HG03575 (cell line): ENCODE results near the gene DIRAS2.

Experiments used
- ATAC-seq: cut with Tn5 transposase; IDR thresholded peaks from one replicate; pipeline ENCODE4 v1.9.1; 2021; ENCODE audit not compliant: unreplicated experiment, insufficient number of reproducible peaks, low FRiP score; ENCODE audit errors: extremely low read depth

The DIRAS2 gene

DNA sequence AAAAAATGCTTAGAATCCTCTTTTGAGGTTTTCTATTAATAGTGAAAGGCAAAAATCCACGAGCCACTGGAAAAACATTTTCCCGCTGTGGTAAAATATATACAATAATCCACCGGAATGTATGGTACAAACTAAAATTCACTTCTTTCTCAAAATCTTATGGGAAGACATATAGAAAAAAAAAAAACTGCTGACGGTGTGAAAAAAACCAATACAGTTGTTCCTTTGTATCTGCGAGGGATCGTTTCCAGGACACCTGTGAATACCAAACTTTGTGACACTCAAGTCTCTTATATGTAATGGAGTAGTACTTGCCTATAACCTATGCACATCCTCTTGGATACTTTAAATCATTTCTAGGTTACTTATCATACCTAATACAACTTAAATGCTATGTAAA, 13.3 kb downstream of the DIRAS2 start:
- no peak for ATAC-seq

GRCh38 chr9:90616806-90617205, 25.8 kb downstream of the DIRAS2 start:
- no peak for ATAC-seq

DNA sequence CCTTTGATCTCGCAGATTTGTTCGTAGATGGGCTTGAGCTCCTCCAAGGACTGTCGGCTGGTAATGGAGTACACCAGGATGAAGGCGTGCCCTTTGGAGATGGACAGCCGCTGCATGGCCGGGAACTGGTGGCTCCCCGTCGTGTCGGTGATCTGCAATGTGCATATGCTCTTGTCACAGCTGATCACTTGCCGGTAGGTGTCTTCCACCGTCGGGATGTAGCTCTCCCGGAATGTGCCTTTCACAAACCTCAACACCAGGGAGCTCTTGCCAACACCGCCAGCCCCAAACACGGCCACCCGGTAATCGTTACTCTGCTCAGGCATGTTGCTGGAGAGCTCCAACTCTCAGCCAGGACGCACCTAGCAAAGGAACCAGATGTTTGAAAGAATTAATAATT, 29.1 kb downstream of the DIRAS2 start:
- ATAC-seq, result no peak

DNA sequence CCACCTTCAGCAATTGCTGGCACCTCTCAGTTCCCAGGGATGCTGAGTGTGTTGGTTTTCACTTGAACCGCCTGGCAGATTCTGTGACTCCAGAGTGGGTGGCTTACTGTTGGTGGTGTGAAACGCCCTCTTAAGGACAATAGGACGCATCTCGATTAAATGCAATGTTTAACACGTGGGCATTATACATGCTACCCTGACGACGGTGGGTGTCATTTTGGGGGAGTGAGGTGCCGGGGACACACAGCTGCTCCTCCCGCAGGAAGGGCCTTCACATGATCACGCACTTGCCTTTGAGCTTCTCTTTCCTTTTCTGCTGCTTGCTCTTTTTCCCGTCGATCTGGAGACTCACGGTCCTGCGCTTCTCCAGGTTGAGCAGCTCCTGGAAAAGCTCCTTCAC, 29.7 kb downstream of the DIRAS2 start:
- no peak for ATAC-seq

DNA sequence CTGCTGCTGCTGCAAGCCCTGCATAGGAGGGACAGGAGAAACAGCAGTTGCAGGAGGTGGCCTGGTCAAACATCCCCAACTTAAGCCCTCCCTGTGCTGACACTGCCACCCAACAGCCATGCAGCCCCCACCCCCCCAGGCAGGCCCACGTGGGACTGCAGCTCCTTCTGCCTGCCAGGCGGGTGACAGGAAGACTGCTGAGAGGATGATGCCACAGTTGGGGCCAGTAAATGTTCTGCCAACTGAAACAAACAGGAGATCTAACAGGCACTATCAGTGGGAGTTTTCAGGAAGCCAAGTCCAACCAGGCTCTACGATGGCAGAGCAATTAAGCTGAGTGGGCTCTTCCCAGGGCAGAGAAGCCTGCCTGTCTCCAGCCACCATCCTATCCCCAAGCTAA, 31.1 kb downstream of the DIRAS2 start:
- no peak for ATAC-seq

- no peak for ATAC-seq
Measured at GRCh38 chr9:90611121-90611520, 31.5 kb downstream of the DIRAS2 start.

DNA sequence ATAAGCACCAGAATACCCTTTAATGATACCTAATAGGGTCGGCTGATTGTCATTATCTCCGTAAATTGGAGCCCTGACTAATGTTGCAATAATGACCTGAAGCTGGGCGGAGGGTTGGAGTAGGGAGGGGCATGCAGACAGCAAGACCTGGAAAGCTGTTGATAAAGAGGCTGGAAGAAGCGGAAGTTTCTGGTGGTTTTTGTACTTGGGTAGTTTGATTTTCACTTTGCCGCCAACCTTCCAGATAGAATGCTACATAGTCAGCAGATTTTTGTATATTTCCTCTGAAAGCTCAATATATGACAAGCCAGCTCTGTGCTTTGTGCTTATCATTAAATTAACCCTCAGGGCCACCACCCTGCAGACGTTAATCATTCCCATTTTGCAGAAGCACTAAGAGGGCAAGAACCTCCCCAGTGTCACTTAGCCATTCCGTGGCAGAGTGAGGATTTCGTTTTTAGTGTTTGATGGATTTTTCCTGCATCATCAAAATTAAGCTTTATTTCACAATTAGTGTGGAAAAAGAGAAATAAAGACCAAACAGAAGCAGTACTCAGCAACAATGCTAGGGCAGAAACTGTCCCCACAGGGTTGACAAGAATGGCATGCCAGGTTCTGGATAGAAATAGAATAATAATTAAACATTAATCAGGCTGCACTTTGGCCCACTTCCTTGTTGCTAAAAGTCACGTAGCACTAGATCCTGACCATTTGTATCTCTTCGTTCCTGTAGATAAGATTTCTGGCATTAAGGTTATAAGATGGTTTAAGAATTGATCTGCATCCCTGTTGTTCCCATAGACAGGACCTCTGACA, 34.7 kb downstream of the DIRAS2 start:
- ATAC-seq, result no peak

- ATAC-seq, result no peak
Measured at GRCh38 chr9:90600029-90600428, 42.6 kb downstream of the DIRAS2 start.

DNA sequence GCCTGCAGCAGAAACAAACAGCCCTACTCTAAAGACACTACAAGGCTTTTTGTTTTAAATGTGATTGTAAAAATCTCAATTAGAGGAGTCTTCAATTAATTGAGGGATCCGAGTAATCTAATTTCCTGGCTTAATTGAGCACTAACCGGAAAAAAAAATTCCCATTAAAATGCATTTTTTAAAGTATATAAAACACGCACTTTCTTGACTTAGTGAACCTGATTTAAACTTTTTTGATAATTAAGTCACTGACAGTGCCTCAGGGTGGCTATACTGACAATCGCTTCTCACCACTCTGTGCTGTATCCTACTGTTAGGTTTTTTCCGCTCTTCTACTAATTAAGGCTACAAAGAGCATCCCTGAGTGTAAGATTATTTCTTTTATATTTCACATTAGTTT, 44.4 kb downstream of the DIRAS2 start:
- ATAC-seq, result no peak

DNA sequence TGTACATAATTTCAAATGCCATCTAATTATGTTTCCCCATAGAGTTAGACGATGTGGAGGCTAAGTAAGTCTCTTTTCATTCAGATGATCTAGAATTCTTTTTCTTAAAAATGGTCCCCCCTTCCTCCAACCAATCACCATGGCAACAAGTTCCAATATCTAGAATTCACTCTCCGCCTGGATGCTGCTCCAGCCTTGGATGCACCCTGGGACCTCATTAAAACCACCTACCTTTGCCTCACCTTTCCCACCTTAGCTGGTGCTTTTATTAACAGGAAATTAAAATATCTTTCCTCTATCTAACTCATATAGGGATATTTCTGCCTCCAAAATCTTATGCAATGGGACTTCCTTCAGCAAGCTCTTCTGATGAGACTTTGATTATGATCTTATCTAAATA, 49.0 kb downstream of the DIRAS2 start:
- no peak for ATAC-seq

DNA sequence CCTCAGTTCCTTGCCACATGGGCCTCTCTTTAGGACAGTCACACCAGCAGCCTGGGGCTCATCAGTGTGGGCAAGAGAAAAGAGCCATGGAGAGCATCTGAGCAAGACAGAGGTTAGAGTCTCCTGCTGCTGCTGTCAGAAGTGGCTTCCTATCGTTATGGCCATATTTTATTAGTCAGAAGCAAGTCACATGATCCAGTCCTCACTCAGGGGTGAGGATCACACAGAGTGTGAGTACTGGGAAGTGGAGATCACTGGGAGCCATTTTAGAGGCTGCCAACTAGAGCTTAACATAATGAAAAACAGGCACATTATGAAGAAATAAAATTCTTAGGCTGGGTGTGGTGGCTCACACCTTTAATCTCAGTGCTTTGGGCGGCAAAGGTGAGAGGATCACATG, 62.0 kb downstream of the DIRAS2 start:
- no peak for ATAC-seq

- ATAC-seq, result no peak
Measured at GRCh38 chr9:90579181-90579580, 63.4 kb downstream of the DIRAS2 start.

DNA sequence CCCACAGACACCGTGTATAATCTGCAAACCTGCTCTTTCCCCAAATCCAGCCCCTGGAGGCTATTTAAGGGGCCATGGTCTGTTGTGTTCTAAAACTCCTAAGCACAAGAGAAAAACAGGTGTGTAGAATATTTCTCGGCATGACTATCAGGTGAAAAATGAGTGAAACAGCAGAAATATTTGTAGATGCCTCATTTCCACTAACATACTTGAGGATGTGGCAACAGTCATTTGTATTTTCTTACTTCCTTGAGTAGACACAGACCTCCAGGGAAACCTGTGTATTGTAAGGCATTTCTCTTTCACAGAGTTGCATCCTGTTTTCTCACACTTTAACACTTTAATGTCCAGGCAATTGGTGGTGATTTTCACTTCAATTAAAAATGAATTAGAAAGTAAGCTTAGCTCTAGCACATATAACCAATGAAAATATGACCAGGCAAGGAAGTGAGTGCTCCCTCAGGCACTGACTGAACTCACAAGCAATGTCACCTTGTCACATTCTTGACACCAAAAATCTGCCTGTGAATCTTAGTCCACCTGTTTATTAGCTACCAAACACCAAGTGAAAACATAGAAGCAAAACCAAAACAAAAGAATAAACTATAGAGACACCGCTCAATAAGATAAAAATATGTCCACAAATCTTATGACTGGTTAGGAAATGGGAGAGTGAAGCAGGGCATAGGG, 64.4 kb downstream of the DIRAS2 start:
- ATAC-seq, result no peak

DNA sequence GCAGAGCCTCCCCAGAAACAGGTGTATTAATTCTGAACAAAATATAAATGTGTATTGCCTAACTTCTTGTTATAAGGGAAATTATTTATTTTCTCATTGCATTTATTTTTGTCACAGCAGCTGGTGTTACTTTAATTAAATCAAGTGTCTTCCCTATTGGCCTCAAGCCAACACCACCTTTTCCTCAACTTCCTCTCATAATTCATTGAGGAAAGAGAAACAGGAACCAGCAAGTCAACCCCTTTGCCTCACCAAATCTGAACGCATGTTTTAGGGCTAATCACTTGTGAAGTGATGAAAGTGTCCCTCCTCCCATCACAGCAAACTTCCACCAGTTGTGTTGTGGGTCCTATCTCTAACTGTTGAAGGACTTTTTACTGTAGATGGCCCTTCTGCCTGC, 73.1 kb downstream of the DIRAS2 start:
- ATAC-seq, result no peak

- ATAC-seq, result no peak
Measured at GRCh38 chr9:90568667-90569066, 74.0 kb downstream of the DIRAS2 start.

DNA sequence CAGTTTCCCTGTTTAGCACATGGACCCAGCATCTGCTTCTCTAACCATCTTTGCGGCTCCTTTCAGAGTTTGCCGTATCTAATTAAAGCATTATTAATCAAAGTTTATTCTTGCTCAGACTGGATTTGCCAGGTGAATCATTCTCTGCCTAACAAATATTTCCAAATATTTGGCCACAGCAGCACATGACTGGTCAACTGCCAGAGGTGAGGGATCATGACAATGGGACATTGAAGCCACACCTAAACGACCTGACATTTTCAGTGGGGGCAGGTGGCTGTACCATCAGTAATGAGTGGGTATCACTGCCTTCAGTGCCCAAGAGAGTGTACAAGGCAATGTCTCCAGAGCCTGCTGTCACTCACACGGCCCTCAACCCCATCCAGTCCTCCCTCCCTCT, 80.4 kb downstream of the DIRAS2 start:
- no peak for ATAC-seq
